PFSK-1 (cell line): ENCODE data around the gene SMTN.

Experiments used
- FOXP2 ChIP-seq: optimal IDR thresholded peaks from 2 replicates; pipeline ENCODE3; 2011; ENCODE audit warnings: borderline replicate concordance, control low read depth, inconsistent platforms; ENCODE audit not compliant: insufficient read depth; ENCODE audit errors: extremely low read length, extremely low read depth
- POLR2AphosphoS5 ChIP-seq: IDR thresholded peaks from 2 replicates; pipeline ENCODE4 v1.6.1; 2012; ENCODE audit warnings: low read depth, mild to moderate bottlenecking, control low read depth, low read length, moderate library complexity
- SIN3A ChIP-seq: IDR thresholded peaks from 2 replicates; pipeline ENCODE4 v1.6.1; 2012; ENCODE audit warnings: mild to moderate bottlenecking, low read length, moderate library complexity, borderline replicate concordance; ENCODE audit not compliant: insufficient read depth
- TAF1 ChIP-seq: IDR thresholded peaks from 2 replicates; pipeline ENCODE4 v1.6.1; 2012; ENCODE audit warnings: low read length, control low read depth, borderline replicate concordance; ENCODE audit not compliant: insufficient read depth
- TF ChIP-seq, protein P1 (sequence below), 2 experiments: IDR thresholded peaks; 2 replicates each; pipeline versions ENCODE4 v1.6.1 to v1.8.0; 2011 to 2012; ENCODE audit warnings: low read depth in 2 of 2, low read length in 2 of 2, control low read depth in 1 of 2, inconsistent platforms in 1 of 2, mild to moderate bottlenecking in 1 of 2, moderate library complexity in 1 of 2; ENCODE audit not compliant: insufficient read depth in 1 of 2

SMTN gene

DNA sequence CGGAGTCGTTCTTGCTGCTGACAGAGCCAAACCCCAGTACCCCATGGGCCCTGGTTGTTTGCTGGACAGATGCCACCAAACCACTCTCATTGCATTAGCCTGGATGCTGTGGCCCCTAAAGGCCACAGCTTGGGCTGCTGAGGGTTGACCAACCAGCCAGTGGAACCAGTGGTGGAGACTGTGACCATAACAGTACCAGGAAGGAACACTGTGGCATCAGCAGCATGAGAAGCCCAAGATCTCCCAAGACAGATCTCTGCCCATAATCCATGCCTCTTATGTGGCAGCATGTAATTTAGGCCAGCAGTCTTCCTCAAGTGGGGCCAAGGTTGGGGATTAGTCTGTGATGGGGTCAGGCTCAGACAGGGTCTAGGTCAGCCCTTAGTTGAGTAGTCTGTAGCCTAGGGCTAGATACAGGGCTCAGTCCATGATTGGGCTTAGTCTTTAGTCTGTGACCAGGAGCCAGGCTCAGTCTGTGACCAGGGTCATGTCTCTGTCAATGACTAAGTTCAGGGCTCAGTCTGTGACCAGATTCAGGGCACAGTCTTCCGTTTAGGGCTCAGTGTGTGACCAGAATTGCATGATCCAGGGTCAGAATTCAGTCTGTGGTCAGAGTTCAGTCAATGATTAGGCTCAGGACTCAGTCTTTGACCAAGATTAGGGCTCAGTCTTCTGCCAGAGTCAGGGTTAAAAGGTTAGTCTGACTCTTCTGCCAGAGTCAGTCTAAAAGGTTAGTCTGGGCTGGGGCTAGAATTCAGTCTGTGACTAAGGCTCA is 37.1 kb downstream of the SMTN start:
- no peak for TF ChIP-seq SIN3A
- no peak for TF ChIP-seq FOXP2

DNA sequence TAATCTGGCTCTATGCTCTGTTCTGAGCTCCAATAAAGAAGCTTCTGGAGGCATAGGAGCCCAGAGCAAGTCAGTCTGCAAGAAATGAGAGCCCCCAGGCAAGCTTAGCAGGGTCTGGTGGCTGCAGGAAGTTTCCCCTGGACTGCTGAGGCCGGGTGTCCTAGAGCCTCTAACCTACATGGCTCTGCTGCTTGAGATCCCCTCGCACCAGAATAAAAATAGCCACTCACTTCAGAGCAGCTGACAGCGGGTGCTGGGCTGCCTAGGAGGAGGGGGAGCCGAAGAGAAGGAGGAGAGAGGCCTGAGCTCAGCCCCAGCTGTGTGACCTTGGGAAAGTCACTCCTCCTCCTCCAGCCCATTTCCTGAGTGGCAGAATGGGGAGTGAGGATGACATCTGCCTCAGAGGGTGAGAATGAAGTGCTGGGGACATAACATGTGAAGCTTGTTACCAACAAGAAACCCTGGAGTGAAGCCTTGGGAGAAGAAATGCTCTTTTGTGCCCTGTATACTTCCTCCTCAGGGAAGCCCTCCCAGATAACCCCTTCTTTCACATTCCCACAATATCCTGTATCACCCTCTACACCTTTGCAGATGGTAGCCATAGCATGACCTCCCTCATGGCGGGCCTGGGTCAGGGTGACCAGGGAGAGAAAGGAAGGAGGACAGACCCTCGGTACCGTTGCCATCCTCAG is 38.1 kb downstream of the SMTN start:
- no peak for TF ChIP-seq TAF1
- TF ChIP-seq, protein P1, sequence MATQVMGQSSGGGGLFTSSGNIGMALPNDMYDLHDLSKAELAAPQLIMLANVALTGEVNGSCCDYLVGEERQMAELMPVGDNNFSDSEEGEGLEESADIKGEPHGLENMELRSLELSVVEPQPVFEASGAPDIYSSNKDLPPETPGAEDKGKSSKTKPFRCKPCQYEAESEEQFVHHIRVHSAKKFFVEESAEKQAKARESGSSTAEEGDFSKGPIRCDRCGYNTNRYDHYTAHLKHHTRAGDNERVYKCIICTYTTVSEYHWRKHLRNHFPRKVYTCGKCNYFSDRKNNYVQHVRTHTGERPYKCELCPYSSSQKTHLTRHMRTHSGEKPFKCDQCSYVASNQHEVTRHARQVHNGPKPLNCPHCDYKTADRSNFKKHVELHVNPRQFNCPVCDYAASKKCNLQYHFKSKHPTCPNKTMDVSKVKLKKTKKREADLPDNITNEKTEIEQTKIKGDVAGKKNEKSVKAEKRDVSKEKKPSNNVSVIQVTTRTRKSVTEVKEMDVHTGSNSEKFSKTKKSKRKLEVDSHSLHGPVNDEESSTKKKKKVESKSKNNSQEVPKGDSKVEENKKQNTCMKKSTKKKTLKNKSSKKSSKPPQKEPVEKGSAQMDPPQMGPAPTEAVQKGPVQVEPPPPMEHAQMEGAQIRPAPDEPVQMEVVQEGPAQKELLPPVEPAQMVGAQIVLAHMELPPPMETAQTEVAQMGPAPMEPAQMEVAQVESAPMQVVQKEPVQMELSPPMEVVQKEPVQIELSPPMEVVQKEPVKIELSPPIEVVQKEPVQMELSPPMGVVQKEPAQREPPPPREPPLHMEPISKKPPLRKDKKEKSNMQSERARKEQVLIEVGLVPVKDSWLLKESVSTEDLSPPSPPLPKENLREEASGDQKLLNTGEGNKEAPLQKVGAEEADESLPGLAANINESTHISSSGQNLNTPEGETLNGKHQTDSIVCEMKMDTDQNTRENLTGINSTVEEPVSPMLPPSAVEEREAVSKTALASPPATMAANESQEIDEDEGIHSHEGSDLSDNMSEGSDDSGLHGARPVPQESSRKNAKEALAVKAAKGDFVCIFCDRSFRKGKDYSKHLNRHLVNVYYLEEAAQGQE (IDR thresholded peaks at IDR 0.05; ENCODE audit: insufficient read depth in 1 of 2, low read depth in 2 of 2, low read length in 2 of 2): no peak
- no peak for TF ChIP-seq POLR2AphosphoS5
- no peak for TF ChIP-seq FOXP2
- TF ChIP-seq SIN3A: no peak

DNA sequence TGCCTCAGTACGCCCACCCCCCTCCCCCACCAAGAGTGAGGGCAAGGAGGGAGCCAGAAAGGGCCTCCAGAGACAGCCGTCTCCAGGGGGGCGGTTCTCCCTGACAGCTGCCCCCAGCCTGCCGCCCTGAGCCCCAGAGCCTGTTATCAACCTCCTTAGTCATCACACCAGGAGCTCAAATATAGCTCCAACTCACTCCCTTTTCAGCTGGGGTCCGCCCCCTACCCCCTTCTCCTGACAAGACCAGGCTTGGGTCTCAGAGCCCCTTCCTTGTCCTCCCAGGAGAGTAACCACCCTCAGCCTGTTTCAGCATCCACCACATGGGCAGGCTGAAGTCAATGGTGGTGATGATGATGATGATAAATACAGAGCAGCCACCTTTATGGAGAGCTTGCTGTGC is 39.1 kb downstream of the SMTN start:
- TF ChIP-seq, protein P1 (IDR thresholded peaks at IDR 0.05; ENCODE audit: insufficient read depth in 1 of 2, low read depth in 2 of 2, low read length in 2 of 2): no peak
- TF ChIP-seq SIN3A (no peak), POLR2AphosphoS5 (no peak), FOXP2 (no peak)

DNA sequence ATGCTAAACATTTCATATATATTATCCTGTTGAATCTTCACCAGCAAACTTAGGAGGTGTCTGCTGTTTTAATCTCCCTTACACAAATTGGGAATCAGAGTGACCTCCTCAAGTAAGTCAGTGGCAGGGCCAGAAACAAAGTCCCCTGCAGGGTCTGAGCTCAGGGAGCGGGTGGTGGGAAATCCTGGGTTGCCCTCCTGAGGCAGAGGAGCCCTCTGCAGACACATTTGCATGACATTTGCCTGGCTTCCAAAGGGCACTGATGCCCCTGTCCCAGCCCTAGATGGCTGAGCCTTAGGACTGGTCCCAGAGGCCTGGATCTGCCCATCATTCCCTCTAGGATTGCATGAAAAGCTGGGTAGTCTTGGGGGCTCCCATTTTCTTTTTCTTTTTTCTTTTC is 39.5 kb downstream of the SMTN start:
- no peak for TF ChIP-seq POLR2AphosphoS5
- no peak for TF ChIP-seq FOXP2
- no peak for TF ChIP-seq TAF1
- TF ChIP-seq, protein P1 (IDR thresholded peaks at IDR 0.05; ENCODE audit: insufficient read depth in 1 of 2, low read depth in 2 of 2, low read length in 2 of 2): no peak
- TF ChIP-seq SIN3A: no peak

DNA sequence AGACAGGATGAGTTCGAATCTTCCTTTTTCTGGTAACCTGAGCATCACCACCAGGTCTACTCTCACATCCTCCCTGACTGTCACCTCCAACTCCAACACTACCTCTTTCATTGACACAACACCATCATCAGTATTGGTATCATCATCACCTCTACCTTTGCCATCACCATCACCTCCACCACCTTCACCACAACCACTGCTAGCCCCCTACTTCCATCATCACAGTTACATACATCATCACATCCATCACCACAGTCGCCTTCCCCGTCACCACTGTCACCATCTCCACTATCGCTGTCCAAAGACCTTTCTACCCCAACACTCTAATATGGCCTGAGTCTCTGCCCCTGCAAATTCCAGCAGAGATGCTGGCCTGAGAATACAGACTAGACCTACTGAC is 40.3 kb downstream of the SMTN start:
- TF ChIP-seq POLR2AphosphoS5 (no peak), SIN3A (no peak), TAF1 (no peak), FOXP2 (no peak)
- TF ChIP-seq, protein P1 (IDR thresholded peaks at IDR 0.05; ENCODE audit: insufficient read depth in 1 of 2, low read depth in 2 of 2, low read length in 2 of 2): no peak
